Uterus (tissue), 4 donors: ENCODE data around the gene GALNT9. TPM values are rescaled to one million over a fixed set of nuclear protein-coding genes. Genes with fewer than 3 reads are reported as not detected.
"Not testable (repeated sequence)": the region's sequence is repeated elsewhere in the genome, so short reads cannot be mapped to it uniquely, and the experiment has no call there.

Experiments used
- DNase-seq, 2 donors: peaks; one replicate each; pipeline ENCODE4 v3.0.0-alpha.2; 2019 to 2020
- H3K27ac ChIP-seq, 2 donors: fragments of 200-600 bp; sonication (generic); 1 replicate in 1 of 2; 2 replicates in 1 of 2; pipeline ENCODE4 v1.5.1; 2016 to 2018
- H3K27me3 ChIP-seq, 2 donors: fragments of 200-600 bp; sonication (generic); one replicate each; pipeline ENCODE4 v1.5.1; 2018 to 2019; ENCODE audit warnings: control low read depth in 1 of 2
- H3K36me3 ChIP-seq, 2 donors: fragments of 200-600 bp; sonication (generic); one replicate each; pipeline ENCODE4 v1.5.1; 2019; ENCODE audit warnings: control low read depth in 1 of 2
- H3K4me1 ChIP-seq, 2 donors: fragments of 200-600 bp; sonication (generic); one replicate each; pipeline ENCODE4 v1.5.1; 2018 to 2019; ENCODE audit warnings: control low read depth in 1 of 2
- H3K4me3 ChIP-seq, 2 donors: fragments of 200-600 bp; sonication (generic); 1 replicate in 1 of 2; 2 replicates in 1 of 2; pipeline ENCODE4 v1.5.1; 2018 to 2019; ENCODE audit warnings: mild to moderate bottlenecking in 1 of 2
- H3K9me3 ChIP-seq, 2 donors: fragments of 200-600 bp; sonication (generic); one replicate each; pipeline ENCODE4 v1.5.1; 2019; ENCODE audit warnings: control low read depth in 1 of 2
- CTCF ChIP-seq, 4 experiments: fragments of 200-600 bp in 2 of 4; fragments of 450-650 bp in 2 of 4; sonication (generic) in 2 of 4; IDR thresholded peaks; one replicate each; pipeline ENCODE4 v1.5.1; 2016 to 2019; ENCODE audit warnings: antibody characterized with exemption in 4 of 4, mild to moderate bottlenecking in 2 of 4, moderate library complexity in 1 of 4
- POLR2A ChIP-seq, 2 donors: fragments of 450-650 bp; IDR thresholded peaks; one replicate each; pipeline ENCODE4 v1.6.1; 2016; ENCODE audit warnings: antibody characterized with exemption in 2 of 2, mild to moderate bottlenecking in 1 of 2, moderate library complexity in 1 of 2
- intact Hi-C: fragments of 100-400 bp; cut with DNase I; formaldehyde crosslinking; loops from one replicate; pipeline ENCODE4 v1.15.1; 2023; ENCODE audit warnings: low total_unique reads
- total RNA-seq, 4 donors: library from RNA; depleted of rRNA in 3 of 4; stranded (reverse); fragments of >200 nt in 3 of 4; gene quantifications; one replicate each; pipeline versions ENCODE4 v1.1.0 to v1.2.4, GENCODE V29; 2014 to 2023
- donor health status: DM: yes; HTN: yes; CAD: no.

Gene GALNT9
- total RNA-seq, 4 donors from 2014 or later: 1.5 to 4.3 TPM; not detected in 2

- intact Hi-C loops: no loop called here
- H3K27me3 ChIP-seq: no peaks in the 10 kb centered on the region
- TF ChIP-seq POLR2A (IDR thresholded peaks at IDR 0.05): no peak
- no peak for TF ChIP-seq CTCF (IDR thresholded peaks at IDR 0.05)
- no peak overlapping the region for H3K4me3 ChIP-seq
- no peaks in the 10 kb centered on the region for H3K4me1 ChIP-seq
- no peak for DNase-seq
- H3K9me3 ChIP-seq: no peaks in the 10 kb centered on the region
- H3K36me3 ChIP-seq: no peaks in the 10 kb centered on the region
- no peak overlapping the region for H3K27ac ChIP-seq
These were observed 131.6 kb downstream of the GALNT9 start for GRCh38 chr12:132197581-132198354.

- no peaks in the 10 kb centered on the region for H3K27me3 ChIP-seq
- TF ChIP-seq POLR2A (IDR thresholded peaks at IDR 0.05): no peak
- TF ChIP-seq CTCF (IDR thresholded peaks at IDR 0.05): no peak
- intact Hi-C loops: no loop called here
- no peak for DNase-seq
- H3K36me3 ChIP-seq: no peaks in the 10 kb centered on the region
- no peak overlapping the region for H3K27ac ChIP-seq
- no peaks in the 10 kb centered on the region for H3K9me3 ChIP-seq
- no peaks in the 10 kb centered on the region for H3K4me1 ChIP-seq
- H3K4me3 ChIP-seq: no peak overlapping the region
These were observed 132.5 kb downstream of the GALNT9 start for GRCh38 chr12:132196873-132197390.

DNA sequence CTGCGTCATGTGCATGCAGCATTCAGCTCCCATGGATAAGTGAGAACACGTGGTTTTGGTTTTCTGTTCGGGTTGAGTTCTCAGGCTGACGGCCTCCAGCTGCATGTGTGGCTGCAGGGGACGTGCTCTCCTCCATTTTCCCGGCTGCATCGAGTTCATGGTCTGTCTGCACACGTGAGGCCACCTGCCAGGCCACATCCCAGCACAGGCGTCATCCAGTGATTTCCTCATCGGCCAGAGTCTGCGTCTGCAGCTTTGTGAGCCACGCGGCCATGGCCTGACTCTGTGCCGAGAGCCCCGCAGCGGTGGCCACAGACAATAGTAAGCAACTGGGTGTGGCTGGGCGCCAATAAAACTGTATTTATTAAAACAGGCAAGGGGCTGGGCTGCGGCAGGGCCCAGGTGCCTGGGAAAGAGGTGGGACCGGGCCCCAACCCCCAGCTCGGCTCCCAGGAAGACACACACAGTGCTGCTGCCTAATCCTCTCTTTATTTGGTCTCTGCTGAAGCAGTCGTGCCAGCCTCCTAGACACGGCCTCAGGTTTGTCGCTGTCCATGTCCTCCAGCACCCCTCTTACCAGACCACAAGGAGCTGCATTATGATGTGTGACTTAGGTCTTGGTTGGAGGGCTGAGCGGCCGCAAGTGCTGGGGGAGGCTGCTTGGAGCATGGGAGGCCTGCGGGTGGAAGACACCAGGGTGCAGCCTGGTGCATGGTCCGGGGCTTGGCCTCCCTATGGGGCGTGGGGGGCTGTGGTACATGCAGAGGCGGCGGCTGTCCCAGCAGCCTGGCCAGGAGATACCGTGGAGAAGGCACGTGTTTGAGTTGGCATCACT lies 133.1 kb downstream of the GALNT9 start:
- H3K27me3 ChIP-seq: no peaks in the 10 kb centered on the region
- no peaks in the 10 kb centered on the region for H3K4me1 ChIP-seq
- no peaks in the 10 kb centered on the region for H3K36me3 ChIP-seq
- no peak for DNase-seq
- no peak overlapping the region for H3K27ac ChIP-seq
- TF ChIP-seq CTCF (IDR thresholded peaks at IDR 0.05) (no peak), POLR2A (IDR thresholded peaks at IDR 0.05) (no peak)
- H3K4me3 ChIP-seq: no peak overlapping the region
- H3K9me3 ChIP-seq: no peaks in the 10 kb centered on the region
- intact Hi-C loops: no loop called here

GRCh38 chr12:132195242-132195641 lies 134.1 kb downstream of the GALNT9 start:
- H3K36me3 ChIP-seq, intact Hi-C loops, DNase-seq, H3K27ac ChIP-seq, H3K4me3 ChIP-seq, H3K4me1 ChIP-seq, H3K27me3 ChIP-seq, H3K9me3 ChIP-seq: not testable (repeated sequence)

GRCh38 chr12:132194556-132194955 lies 134.8 kb downstream of the GALNT9 start:
- no peaks in the 10 kb centered on the region for H3K36me3 ChIP-seq
- H3K27ac ChIP-seq: no peak overlapping the region
- H3K27me3 ChIP-seq: no peaks in the 10 kb centered on the region
- DNase-seq: no peak
- TF ChIP-seq POLR2A (IDR thresholded peaks at IDR 0.05): no peak
- TF ChIP-seq CTCF (IDR thresholded peaks at IDR 0.05): no peak
- H3K4me1 ChIP-seq: peaks cover 0 to 11% of the 10 kb centered on the region in 2 donors
- no peaks in the 10 kb centered on the region for H3K9me3 ChIP-seq
- H3K4me3 ChIP-seq: no peak overlapping the region
- intact Hi-C loops: no loop called here
